Measurements from ENCODE around the gene NLRP3.
"Not testable (repeated sequence)": the region's sequence is repeated elsewhere in the genome, so short reads cannot be mapped to it uniquely, and the experiment has no call there.

NLRP3 gene

GRCh38 chr1:247392088-247392487 is 23.9 kb upstream of the NLRP3 start:
- no peak for DNase-seq

GRCh38 chr1:247395075-247395474 is 20.9 kb upstream of the NLRP3 start:
- DNase-seq = not testable (repeated sequence)

- no peak for DNase-seq
Measured at GRCh38 chr1:247400685-247401084, 15.3 kb upstream of the NLRP3 start.

GRCh38 chr1:247401310-247402119 is 14.5 kb upstream of the NLRP3 start:
- DNase-seq = no peak

- DNase-seq = no peak
Measured at GRCh38 chr1:247402120-247402675, 13.8 kb upstream of the NLRP3 start.

GRCh38 chr1:247406014-247406656 is 9.8 kb upstream of the NLRP3 start:
- no peak for DNase-seq

- DNase-seq = no peak
Measured at GRCh38 chr1:247407180-247407616, 8.8 kb upstream of the NLRP3 start.

GRCh38 chr1:247408100-247408499 is 7.9 kb upstream of the NLRP3 start:
- DNase-seq = no peak

- DNase-seq = no peak
Measured at GRCh38 chr1:247409869-247410544, 6.0 kb upstream of the NLRP3 start.

- no peak for DNase-seq
Measured at GRCh38 chr1:247411621-247412327, 4.2 kb upstream of the NLRP3 start.

- DNase-seq = no peak
Measured at GRCh38 chr1:247417831-247418230, 1.9 kb downstream of the NLRP3 start.

- DNase-seq = no peak
Measured at GRCh38 chr1:247419336-247419735, 3.4 kb downstream of the NLRP3 start.

GRCh38 chr1:247421074-247421473 is 5.1 kb downstream of the NLRP3 start:
- no peak for DNase-seq

- DNase-seq = no peak
Measured at GRCh38 chr1:247429496-247429895, 13.5 kb downstream of the NLRP3 start.

- DNase-seq = no peak
Measured at GRCh38 chr1:247430434-247430833, 14.5 kb downstream of the NLRP3 start.

GRCh38 chr1:247431643-247432042 is 15.7 kb downstream of the NLRP3 start:
- no peak for DNase-seq

GRCh38 chr1:247434005-247434404 is 18.0 kb downstream of the NLRP3 start:
- DNase-seq = no peak

- DNase-seq = no peak
Measured at GRCh38 chr1:247435030-247435758, 19.2 kb downstream of the NLRP3 start.

GRCh38 chr1:247435759-247436147 is 19.8 kb downstream of the NLRP3 start:
- no peak for DNase-seq

GRCh38 chr1:247437551-247438505 is 21.9 kb downstream of the NLRP3 start:
- DNase-seq = no peak
